ENCODE measurements around the gene RUNX1. TPM values are rescaled to one million over a fixed set of nuclear protein-coding genes. Genes with fewer than 3 reads are reported as not detected.

RUNX1 gene
- total RNA-seq, 4 donors from 2014 or later = 3.9 to 14.5 (median 5.8) TPM

- no peak for ATAC-seq
- H3K4me3 ChIP-seq = no peak overlapping the region
- H3K4me1 ChIP-seq = no peaks in the 10 kb centered on the region
- H3K27me3 ChIP-seq = no peaks in the 10 kb centered on the region
- H3K9me3 ChIP-seq = peaks cover 0 to 4% (median 0%) of the 10 kb centered on the region in 3 donors
- 67 to 73% methylated on average over 6 to 7 of the region's 11 CpGs for WGBS, 2 donors (ENCODE audit: low coverage in 1 of 2)
- no peak overlapping the region for H3K27ac ChIP-seq
- TF ChIP-seq POLR2A (IDR thresholded peaks at IDR 0.05) (no peak), POLR2AphosphoS5 (IDR thresholded peaks at IDR 0.05) (no peak), EP300 (IDR thresholded peaks at IDR 0.05) (no peak), CTCF (IDR thresholded peaks at IDR 0.05) (no peak)
- H3K36me3 ChIP-seq = no peaks in the 10 kb centered on the region
Observed at GRCh38 chr21:35036465-35037383, 12.4 kb downstream of the RUNX1 start.

GRCh38 chr21:35035581-35035980 lies 13.5 kb downstream of the RUNX1 start:
- no peak for ATAC-seq
- TF ChIP-seq POLR2AphosphoS5 (IDR thresholded peaks at IDR 0.05) (no peak), CTCF (IDR thresholded peaks at IDR 0.05) (no peak)
- WGBS, 2 donors (ENCODE audit: low coverage in 1 of 2) = 71 to 89% methylated on average over 1 to 3 of the region's 8 CpGs

GRCh38 chr21:35035116-35035515 lies 14.0 kb downstream of the RUNX1 start:
- 93 to 95% methylated on average over 3 to 8 of the region's 8 CpGs for WGBS, 2 donors (ENCODE audit: low coverage in 1 of 2)
- TF ChIP-seq EP300 (IDR thresholded peaks at IDR 0.05) = no peak
- no peak for TF ChIP-seq POLR2A (IDR thresholded peaks at IDR 0.05)
- TF ChIP-seq CTCF (IDR thresholded peaks at IDR 0.05) = no peak
- no peak for TF ChIP-seq POLR2AphosphoS5 (IDR thresholded peaks at IDR 0.05)
- Histone ChIP-seq H3K9me3 (peaks cover 0 to 4% (median 0%) of the 10 kb centered on the region in 3 donors), H3K27ac (no peak overlapping the region), H3K4me1 (no peaks in the 10 kb centered on the region), H3K27me3 (no peaks in the 10 kb centered on the region), H3K4me3 (no peak overlapping the region), H3K36me3 (no peaks in the 10 kb centered on the region)
- ATAC-seq = no peak

More at GRCh38 chr21:35035581-35035980, 13.5 kb downstream of the RUNX1 start:
- H3K9me3 ChIP-seq = peaks cover 0 to 4% (median 0%) of the 10 kb centered on the region in 3 donors
- no peaks in the 10 kb centered on the region for H3K27me3 ChIP-seq
- no peaks in the 10 kb centered on the region for H3K4me1 ChIP-seq
- H3K36me3 ChIP-seq = no peaks in the 10 kb centered on the region
- H3K4me3 ChIP-seq = no peak overlapping the region
- H3K27ac ChIP-seq = no peak overlapping the region

GRCh38 chr21:35034203-35034926 lies 14.7 kb downstream of the RUNX1 start:
- Histone ChIP-seq H3K4me1 (no peaks in the 10 kb centered on the region), H3K27me3 (no peaks in the 10 kb centered on the region), H3K36me3 (no peaks in the 10 kb centered on the region), H3K27ac (no peak overlapping the region), H3K9me3 (peaks cover 0 to 4% (median 0%) of the 10 kb centered on the region in 3 donors), H3K4me3 (no peak overlapping the region)
- WGBS, 2 donors (ENCODE audit: low coverage in 1 of 2) = 82 to 90% methylated on average over 5 to 6 of the region's 9 CpGs
- TF ChIP-seq POLR2A (IDR thresholded peaks at IDR 0.05) = no peak
- no peak for TF ChIP-seq POLR2AphosphoS5 (IDR thresholded peaks at IDR 0.05)
- ATAC-seq = no peak

- no peaks in the 10 kb centered on the region for H3K36me3 ChIP-seq
- WGBS, 2 donors (ENCODE audit: low coverage in 1 of 2) = 80 to 82% methylated on average over 2 of the region's 2 CpGs
- H3K27ac ChIP-seq = no peak overlapping the region
- ATAC-seq = no peak
- H3K4me1 ChIP-seq = no peaks in the 10 kb centered on the region
- H3K27me3 ChIP-seq = no peaks in the 10 kb centered on the region
- no peak overlapping the region for H3K4me3 ChIP-seq
- H3K9me3 ChIP-seq = peaks cover 0 to 4% (median 0%) of the 10 kb centered on the region in 3 donors
- TF ChIP-seq POLR2A (IDR thresholded peaks at IDR 0.05) = no peak
- TF ChIP-seq CTCF (IDR thresholded peaks at IDR 0.05) = no peak
- no peak for TF ChIP-seq POLR2AphosphoS5 (IDR thresholded peaks at IDR 0.05)
- TF ChIP-seq EP300 (IDR thresholded peaks at IDR 0.05) = no peak
Observed at GRCh38 chr21:35032474-35033263, 16.4 kb downstream of the RUNX1 start.
